Fibroblast of skin of left quadriceps (primary cell): ENCODE results near the gene NXN.

ENCODE experiments used
- DNase-seq, 2 experiments: peaks; one replicate each; pipeline ENCODE4 v3.0.0-alpha.2; 2013; ENCODE audit warnings: low read depth in 2 of 2

The NXN gene

DNA sequence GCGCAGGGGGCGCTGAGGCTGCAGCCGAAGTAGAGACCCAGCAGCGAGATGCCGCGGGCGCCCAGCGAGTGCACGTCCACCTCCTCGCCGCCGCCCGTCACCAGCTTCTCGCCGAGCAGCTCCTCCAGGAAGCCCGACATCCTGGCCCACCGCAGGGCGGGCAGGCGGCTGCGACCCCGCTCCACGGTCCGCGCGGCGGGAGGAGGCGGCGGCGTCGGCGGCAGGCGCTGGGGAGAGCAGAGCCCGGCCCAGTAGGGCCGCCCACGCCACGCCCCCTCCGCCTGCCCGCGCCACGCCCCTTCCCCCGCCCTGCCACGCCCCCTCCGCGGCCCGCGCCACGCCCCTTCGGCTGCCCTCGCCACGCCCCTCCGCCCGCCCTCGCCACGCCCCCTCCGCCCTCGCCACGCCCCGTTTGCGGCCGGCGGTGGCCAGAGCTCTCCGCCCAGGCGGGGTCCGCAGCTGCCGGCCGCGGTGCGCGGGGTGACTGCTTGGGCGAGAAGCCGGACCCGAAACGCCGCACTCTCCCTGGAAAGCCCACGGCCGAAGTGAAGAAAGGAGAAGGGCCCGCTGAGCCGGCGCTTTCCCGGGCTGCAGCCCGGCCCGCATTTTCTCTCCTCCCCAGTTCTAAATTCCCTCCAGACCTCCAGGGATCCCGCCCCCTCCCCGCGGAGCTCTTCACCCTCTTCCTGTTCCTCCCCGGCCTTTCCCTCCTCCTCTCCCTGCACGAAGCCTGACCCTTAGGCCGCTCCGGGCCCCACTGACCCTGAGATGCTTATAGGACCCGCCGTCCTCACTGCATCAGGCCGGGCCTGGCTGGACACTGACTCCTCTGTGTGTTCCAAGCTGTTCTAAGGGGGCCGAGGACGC is at the start of gene NXN:
TSS of gene NXN (minus strand) at position 238 of the 867 bp plus-strand sequence.
- DNase-seq: no peak

- no peak for DNase-seq
Observed at GRCh38 chr17:1027044-1027443, 47.5 kb upstream of the NXN start.

DNA sequence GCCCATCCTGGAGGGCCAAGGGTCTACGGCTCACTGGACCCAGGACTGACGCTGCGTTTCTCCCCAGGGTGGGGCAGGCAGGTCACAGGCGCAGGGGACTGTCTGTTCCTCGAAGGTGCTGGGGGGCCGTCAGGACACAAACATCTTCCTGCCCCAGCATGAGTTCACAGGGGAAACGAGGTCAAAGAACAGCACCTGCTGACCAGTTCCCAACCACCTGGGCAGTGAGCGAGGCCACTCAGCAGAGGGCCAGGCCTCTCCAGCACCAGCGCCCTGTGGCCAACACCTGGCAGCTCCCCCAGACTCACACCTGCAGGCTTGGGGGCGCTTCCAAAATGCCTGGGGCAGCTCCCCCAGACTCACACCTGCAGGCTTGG is 47.0 kb upstream of the NXN start:
- DNase-seq: no peak

DNA sequence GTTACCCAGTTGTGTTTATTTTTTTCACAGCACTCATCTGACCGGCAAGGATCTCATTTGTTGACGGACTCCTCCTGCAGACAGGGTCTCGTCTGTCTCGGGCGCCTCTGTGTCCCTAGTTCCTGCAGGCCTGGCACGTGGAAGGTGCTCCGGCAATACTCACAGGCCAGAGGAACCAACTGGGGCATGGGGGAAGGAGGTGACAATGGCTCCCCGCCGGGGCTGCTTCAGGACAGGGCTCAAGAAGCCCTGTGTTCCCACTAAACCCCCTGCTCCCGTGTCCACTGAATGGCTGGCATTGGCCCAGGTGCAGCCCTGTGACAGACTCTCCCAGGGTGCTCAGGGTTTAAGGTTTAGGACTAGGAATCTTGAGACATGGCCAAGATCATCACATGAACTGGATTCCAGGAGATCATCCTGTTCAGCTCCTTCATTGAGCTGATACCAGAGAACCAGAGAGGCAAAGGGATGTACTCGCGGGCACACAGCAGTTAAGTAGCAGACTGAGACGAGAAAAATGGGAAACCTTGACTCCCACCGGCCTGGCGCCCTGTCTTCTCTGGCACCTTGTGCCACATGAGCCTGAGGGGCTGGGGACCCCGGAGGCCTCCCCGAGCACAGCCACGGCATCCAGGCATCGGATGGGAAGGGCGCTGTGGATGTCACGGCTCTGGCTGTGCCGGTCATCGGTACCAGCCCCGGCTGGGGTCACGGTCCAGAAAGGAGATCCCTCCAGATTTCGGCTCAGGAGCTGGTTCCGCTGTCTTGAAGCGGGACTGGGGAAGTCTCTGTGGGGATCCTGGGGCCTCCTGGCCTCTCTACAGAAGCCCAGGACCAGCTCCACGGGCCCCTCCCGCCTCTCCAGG is 46.4 kb upstream of the NXN start:
- DNase-seq: no peak

- DNase-seq: no peak
Observed at GRCh38 chr17:1024076-1024475, 44.5 kb upstream of the NXN start.

DNA sequence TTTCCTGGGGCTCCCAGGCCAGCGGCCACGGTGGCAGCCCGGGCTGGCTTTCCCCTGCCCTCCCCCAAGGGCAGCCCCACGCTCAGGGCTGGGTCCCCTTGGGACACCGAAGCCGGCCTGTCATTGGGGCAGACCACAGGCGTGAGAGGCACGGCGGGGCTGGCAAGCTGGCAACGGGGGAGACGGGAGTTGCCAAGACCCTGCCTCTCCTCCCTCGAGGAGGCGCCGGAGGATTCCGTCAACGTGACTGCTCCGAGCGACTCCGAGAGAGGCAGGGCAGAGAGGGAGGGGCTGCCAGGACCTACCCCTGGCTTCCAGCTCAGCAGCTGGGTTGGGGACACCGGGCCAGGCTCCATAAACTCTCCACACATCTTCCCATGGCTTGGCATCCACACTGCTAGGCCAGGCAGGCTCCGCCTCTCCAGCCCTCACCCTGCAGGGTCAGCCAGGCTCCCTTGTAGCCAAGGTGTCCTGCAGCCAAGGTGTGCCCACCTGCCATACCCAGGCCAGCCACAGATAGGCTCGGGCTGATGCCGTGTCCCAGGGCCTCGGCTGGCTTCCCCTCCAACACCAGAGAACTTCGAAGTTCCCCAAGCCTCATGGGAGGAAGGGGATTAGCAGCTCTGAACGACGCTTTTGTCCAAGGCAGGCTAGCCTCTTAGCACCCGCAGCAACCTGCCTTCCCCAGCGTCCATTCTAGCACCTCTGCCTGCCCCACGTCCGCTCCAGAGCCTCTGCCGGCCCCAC is 42.9 kb upstream of the NXN start:
- DNase-seq: no peak

DNA sequence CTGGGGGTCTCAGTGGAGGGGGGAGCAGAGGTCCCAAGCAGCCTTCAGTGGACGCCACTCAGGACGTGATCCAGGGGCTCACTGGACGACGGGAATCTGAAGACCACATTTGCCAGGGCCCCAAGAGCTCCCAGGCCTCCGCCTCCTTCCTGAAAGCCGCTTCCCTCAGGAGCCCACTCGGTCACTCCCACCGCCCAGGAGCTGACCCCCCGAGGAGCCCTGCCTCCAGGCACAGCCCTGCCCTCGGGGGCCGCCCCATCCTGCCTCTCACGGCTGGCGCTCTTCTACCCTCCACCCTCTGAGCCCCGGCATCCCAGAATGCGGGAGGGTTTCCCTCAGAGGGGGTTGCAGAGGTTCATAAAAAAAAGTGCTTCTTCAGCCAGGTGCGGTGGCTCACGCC is 41.6 kb upstream of the NXN start:
- DNase-seq: no peak

- DNase-seq: no peak
Observed at GRCh38 chr17:1019451-1019850, 39.9 kb upstream of the NXN start.

GRCh38 chr17:1018547-1018946 is 39.0 kb upstream of the NXN start:
- DNase-seq: no peak

- DNase-seq: no peak
Observed at GRCh38 chr17:1013729-1014090, 34.1 kb upstream of the NXN start.

DNA sequence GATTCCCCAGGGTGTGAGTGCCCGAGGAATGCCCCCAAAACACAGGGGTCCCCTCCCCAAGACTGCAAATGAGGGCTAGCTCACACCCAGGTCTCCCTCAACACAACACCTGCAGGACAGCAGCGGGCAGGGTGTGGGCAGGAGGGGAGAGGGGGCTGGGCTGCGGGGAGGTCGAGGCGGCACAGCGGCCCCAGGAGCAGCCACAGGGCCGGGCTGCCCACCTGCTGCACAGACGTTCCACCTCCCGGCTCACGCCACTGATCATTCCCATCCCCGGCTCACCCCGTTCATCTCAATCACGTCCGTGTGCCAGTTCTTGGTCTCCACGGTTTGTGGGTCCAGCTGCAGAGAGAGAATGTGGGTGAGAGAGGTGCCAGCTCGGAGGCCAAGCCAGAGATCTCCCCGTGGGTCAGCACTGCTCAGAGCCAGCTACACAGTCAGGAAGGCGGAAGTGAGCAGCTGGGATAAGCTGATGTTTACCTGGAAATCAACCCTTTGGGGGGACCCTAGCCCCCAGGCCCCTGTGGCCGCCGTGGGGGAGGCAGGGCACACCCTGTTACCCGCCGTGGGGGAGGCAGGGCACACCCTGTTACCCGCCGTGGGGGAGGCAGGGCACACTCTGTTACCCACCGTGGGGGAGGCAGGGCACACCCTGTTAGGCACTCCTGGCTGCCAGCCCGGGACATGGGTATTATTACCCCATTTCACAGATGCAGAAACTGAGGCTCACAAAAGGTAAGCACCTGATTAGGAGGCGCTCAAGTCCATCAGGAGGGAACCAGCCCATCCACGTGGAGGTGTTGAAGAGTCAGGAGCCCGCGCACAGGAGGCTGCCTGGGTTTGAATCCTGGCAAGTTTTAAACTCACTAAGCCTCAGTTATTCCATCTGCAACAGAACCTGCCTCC is 33.5 kb upstream of the NXN start:
- no peak for DNase-seq

GRCh38 chr17:1011760-1012735 is 32.5 kb upstream of the NXN start:
- no peak for DNase-seq

- DNase-seq: no peak
Observed at GRCh38 chr17:1011138-1011537, 31.6 kb upstream of the NXN start.

- DNase-seq: no peak
Observed at GRCh38 chr17:1010586-1010985, 31.0 kb upstream of the NXN start.

DNA sequence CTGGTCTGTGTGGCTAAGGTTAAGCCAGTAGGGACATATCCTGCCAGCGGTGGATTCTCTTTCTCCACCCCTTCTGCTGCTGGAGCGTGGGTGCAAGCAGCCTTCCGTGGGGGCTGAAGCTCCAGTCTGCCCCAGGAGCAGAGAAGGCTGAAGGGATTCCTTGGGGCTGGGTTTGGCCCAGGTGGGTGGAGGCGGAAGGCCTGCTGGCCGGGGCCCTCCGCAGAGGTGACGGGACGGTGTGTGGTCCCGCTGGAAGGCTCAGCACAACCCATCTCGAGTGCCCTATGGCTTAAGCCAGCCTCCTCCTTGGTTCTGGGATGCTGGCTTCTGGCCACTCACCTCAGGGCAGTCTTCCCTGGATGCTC is 30.5 kb upstream of the NXN start:
- no peak for DNase-seq

GRCh38 chr17:1009229-1010085 is 29.9 kb upstream of the NXN start:
- DNase-seq: no peak

DNA sequence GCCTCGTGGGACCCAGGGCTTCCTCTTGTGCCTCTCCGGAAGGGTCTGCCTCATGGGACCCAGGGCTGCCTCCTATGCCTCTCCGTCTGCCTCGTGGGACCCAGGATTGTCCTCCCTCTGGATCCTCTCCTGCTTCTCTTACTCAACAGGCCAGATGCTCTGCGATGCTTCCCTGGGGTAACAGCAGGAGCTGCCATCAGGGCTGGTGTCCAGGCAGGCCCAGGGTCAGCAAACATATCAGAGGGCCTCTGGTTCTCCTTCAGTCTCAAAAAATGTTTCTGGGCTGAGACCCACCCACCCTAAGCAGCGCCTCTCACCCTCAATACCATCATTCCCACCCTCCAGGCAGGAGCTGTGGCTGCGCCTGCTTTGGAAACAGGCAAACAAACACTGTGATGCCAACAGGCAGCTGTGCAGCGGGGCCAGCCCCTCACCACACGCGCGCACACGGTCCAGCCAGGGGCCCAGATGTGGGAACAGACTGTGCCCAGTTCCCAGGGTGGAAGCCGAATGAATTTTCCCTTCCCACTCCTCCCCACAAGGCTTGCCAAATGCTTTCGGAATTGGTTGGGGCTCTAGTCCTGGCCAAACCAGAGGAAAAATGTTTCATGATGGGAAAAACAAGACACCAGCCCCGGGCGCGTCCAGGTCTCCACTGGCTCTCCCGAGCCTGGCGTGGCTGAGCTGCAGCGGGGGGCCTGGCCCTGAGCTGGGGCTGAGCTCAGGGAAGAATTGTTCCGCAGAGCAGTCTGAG is 28.6 kb upstream of the NXN start:
- DNase-seq: no peak

DNA sequence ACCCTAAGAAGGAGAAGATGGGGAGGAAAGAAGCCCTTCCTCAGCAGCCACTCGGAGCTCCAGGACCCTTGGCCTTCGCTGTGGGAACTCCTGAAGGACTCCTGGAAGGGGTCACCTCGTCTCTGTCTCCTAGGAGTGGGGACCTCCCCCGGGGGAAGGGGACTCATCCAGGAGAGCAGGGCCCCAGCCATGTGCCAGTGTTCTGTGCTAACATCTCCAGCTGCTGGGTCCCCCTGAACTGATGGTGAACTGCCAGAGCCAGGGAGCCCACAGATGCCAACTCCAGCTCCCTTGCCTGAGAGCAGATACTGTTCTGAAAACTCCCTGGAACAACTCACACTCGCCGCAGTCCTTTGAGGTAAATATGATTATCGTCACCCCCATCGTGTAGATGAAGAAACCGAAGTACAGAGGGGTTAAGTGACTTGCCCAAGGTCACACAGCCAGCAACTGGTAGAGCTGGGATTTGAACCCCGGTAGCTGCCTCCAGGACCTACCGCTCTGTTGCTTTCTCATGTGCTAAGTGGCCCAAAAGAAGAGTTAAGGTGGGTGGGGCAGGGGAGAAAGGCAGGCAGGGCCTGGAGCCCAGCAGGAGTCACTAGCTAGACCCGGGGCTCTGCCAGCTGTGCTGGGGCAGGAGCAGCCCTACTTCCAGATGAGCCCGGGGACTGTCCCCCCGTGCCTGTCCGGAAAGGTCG is 27.9 kb upstream of the NXN start:
- no peak for DNase-seq
